HG03342 (cell line): ENCODE results near the gene CLSTN3.
"Not testable (repeated sequence)": the region's sequence is repeated elsewhere in the genome, so short reads cannot be mapped to it uniquely, and the experiment has no call there.

Experiments used
- ATAC-seq: cut with Tn5 transposase; IDR thresholded peaks from one replicate; pipeline ENCODE4 v1.9.1; 2021; ENCODE audit warnings: mild to moderate bottlenecking, moderate library complexity; ENCODE audit not compliant: unreplicated experiment

CLSTN3 gene

GRCh38 chr12:7150356-7150755 lies 20.2 kb downstream of the CLSTN3 start:
- ATAC-seq: no peak

GRCh38 chr12:7150841-7151240 lies 20.7 kb downstream of the CLSTN3 start:
- ATAC-seq: no peak

GRCh38 chr12:7151532-7151931 lies 21.4 kb downstream of the CLSTN3 start:
- ATAC-seq: no peak

- ATAC-seq: no peak
These were observed 22.6 kb downstream of the CLSTN3 start for GRCh38 chr12:7152818-7153217.

- no peak for ATAC-seq
These were observed 23.9 kb downstream of the CLSTN3 start for GRCh38 chr12:7154042-7154441.

- no peak for ATAC-seq
These were observed 24.8 kb downstream of the CLSTN3 start for GRCh38 chr12:7154901-7155470.

GRCh38 chr12:7155471-7156034 lies 25.4 kb downstream of the CLSTN3 start:
- ATAC-seq: no peak

GRCh38 chr12:7156259-7157197 lies 26.4 kb downstream of the CLSTN3 start:
- no peak for ATAC-seq

GRCh38 chr12:7157391-7157790 lies 27.2 kb downstream of the CLSTN3 start:
- no peak for ATAC-seq

GRCh38 chr12:7158781-7159609 lies 28.8 kb downstream of the CLSTN3 start:
- no peak for ATAC-seq

- ATAC-seq: no peak
These were observed 30.0 kb downstream of the CLSTN3 start for GRCh38 chr12:7160183-7160582.

- no peak for ATAC-seq
These were observed 31.2 kb downstream of the CLSTN3 start for GRCh38 chr12:7161327-7161726.

GRCh38 chr12:7161811-7162210 lies 31.6 kb downstream of the CLSTN3 start:
- no peak for ATAC-seq

GRCh38 chr12:7162691-7163114 lies 32.5 kb downstream of the CLSTN3 start:
- ATAC-seq: no peak

- no peak for ATAC-seq
These were observed 39.8 kb downstream of the CLSTN3 start for GRCh38 chr12:7169951-7170350.

GRCh38 chr12:7171854-7172253 lies 41.7 kb downstream of the CLSTN3 start:
- ATAC-seq: no peak

- no peak for ATAC-seq
These were observed 45.3 kb downstream of the CLSTN3 start for GRCh38 chr12:7175493-7175892.

- ATAC-seq: no peak
These were observed 46.4 kb downstream of the CLSTN3 start for GRCh38 chr12:7176595-7176994.

- no peak for ATAC-seq
These were observed 48.3 kb downstream of the CLSTN3 start for GRCh38 chr12:7178481-7178880.

GRCh38 chr12:7180685-7181084 lies 50.5 kb downstream of the CLSTN3 start:
- ATAC-seq: no peak

- not testable (repeated sequence) for ATAC-seq
These were observed 55.9 kb downstream of the CLSTN3 start for GRCh38 chr12:7186058-7186457.
